GM21737 (cell line): ENCODE results near the gene CLOCK.
"Not testable (repeated sequence)": the region's sequence is repeated elsewhere in the genome, so short reads cannot be mapped to it uniquely, and the experiment has no call there.

Experiments
- ATAC-seq: cut with Tn5 transposase; IDR thresholded peaks from one replicate; pipeline ENCODE4 v1.9.1; 2021; ENCODE audit warnings: mild to moderate bottlenecking, moderate library complexity; ENCODE audit not compliant: unreplicated experiment

CLOCK gene, protein sequence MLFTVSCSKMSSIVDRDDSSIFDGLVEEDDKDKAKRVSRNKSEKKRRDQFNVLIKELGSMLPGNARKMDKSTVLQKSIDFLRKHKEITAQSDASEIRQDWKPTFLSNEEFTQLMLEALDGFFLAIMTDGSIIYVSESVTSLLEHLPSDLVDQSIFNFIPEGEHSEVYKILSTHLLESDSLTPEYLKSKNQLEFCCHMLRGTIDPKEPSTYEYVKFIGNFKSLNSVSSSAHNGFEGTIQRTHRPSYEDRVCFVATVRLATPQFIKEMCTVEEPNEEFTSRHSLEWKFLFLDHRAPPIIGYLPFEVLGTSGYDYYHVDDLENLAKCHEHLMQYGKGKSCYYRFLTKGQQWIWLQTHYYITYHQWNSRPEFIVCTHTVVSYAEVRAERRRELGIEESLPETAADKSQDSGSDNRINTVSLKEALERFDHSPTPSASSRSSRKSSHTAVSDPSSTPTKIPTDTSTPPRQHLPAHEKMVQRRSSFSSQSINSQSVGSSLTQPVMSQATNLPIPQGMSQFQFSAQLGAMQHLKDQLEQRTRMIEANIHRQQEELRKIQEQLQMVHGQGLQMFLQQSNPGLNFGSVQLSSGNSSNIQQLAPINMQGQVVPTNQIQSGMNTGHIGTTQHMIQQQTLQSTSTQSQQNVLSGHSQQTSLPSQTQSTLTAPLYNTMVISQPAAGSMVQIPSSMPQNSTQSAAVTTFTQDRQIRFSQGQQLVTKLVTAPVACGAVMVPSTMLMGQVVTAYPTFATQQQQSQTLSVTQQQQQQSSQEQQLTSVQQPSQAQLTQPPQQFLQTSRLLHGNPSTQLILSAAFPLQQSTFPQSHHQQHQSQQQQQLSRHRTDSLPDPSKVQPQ

GRCh38 chr4:55546756-55547465 is at the start of gene CLOCK:
Gene CLOCK (minus strand): TSS chr4:55546909. CDS start chr4:55482785, 64,124 bp downstream.
- peak; percentile 70 for ATAC-seq

DNA sequence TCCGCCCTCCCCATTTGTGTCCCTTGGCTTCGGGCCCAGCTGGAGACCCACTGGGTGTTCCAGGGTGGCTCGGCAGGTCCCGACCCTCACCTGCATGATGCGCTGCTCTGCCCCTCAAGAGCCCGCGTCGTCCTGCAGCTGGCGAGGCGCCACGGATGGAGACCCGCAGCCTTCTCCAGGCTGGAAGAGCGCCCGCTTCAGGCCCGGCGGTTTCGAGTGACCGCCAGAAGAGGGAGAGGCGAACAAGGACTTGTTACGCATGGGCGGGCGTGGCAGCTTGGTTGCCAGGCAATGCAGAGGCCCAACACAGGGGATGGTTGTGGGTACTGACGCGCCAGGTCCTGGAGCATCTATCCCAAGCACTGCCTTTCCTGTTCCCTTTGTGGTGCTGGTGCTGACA is 45.3 kb upstream of the CLOCK start, which contains the start of gene PDCL2:
Gene PDCL2, minus strand, starts transcription at position 232 of the 400 bp plus-strand sequence. Its CDS starts 136 bp downstream, at position 96.
- no peak for ATAC-seq

DNA sequence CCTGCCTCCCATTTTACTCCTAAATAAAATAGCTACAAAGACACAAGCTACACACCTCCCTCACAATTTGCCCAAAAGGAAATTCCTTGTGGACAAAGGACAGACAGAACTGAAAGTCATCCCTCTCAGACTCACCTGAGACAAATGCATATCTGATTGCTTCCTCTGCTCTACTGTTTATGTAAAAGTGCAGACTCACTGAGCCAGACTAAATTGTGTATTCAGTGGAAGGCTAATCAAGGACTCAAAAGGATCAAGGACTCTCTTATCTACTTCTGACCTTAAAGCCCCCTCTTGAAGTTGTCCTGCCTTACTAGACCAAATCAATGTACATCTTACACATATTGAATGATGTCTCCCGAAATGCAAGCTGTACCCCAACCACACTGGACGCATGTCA is 41.5 kb upstream of the CLOCK start:
- no peak for ATAC-seq

GRCh38 chr4:55582773-55583172 is 36.1 kb upstream of the CLOCK start:
- ATAC-seq: not testable (repeated sequence)

GRCh38 chr4:55578341-55579010 is 31.8 kb upstream of the CLOCK start:
- no peak for ATAC-seq

- no peak for ATAC-seq
Measured at GRCh38 chr4:55575513-55575912, 28.8 kb upstream of the CLOCK start.

DNA sequence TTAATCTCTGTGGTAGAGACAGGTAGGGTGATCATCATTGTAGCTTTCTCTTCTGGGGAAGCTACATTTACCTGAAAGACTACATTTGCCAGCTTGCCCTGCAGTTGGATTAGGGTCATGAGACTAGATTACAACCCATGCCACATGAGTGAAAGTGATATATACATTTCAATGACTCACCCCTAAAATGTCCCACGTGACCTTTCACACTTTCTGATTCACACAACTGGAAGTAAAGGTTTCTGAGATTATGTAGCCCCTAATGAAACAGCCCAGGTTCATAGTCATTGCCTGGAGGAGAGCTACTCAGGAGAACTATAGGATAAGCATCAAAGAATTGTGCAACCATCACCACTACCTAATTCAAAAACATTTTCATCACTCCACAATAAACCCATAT is 27.5 kb upstream of the CLOCK start:
- no peak for ATAC-seq

GRCh38 chr4:55571806-55572205 is 25.1 kb upstream of the CLOCK start:
- ATAC-seq: no peak

GRCh38 chr4:55568905-55569504 is 22.3 kb upstream of the CLOCK start:
- no peak for ATAC-seq

DNA sequence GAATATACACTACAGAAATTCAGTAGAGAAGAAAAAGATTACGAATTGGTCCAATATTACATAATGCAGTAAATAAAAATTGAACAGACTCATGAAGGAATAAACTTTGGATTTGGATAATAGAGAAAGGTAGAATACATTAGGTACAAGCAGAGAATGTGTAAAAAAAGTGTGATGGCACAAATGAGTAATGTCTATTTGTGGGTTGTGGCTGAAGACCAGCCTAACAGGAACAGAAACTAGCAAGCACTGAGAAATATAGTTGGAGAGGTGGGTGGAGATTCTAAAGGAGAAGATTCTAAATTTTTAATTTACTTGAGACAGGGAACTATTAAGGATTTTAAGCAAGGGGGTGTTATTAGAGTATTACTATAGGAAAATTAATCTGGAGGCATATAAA is 15.2 kb upstream of the CLOCK start:
- ATAC-seq: peak; percentile 97

DNA sequence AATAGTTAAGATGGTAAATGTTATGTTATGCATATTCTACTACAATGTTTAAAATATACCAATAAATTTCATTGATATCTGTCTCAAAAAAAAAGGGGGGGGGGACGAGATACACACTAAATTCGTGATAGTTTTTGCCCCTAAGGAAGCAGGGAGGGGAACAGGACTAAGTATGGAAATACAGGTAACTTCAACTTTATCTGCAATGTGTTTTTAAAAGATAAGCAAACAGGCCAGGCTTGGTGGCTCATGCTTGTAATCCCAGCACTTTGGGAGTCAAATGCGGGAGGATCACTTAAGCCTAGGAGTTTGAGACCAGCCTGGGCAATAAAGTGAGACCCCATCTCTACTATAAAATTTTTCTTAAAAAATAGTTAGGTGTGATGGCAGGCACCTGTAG is 13.4 kb upstream of the CLOCK start:
- no peak for ATAC-seq

DNA sequence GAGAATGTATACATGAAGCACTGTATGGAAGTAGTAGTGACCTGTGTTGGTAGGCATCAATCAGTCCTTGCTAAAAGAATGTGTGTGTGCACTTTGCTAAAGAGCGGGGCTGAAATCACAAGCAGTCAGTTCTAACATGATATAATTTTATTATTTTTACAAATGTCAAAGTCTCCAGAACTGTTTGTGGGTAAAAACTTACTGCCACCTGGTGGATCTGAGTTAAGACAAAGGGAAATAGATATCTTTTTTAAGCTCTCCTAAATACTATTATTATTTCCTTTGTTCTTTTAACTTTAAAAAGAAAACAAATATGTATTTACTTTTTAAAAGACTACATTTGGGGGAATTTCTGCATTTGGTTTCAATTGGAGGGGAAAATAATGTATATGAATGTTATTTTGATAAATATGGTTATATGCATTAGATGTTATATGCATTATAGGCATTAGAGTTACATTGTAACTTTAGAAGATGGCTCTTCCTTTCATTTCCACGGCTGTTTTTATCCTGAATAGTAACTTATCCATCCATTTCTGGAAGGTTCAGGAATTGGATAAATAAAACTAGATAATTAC is 7.8 kb upstream of the CLOCK start:
- ATAC-seq: no peak

DNA sequence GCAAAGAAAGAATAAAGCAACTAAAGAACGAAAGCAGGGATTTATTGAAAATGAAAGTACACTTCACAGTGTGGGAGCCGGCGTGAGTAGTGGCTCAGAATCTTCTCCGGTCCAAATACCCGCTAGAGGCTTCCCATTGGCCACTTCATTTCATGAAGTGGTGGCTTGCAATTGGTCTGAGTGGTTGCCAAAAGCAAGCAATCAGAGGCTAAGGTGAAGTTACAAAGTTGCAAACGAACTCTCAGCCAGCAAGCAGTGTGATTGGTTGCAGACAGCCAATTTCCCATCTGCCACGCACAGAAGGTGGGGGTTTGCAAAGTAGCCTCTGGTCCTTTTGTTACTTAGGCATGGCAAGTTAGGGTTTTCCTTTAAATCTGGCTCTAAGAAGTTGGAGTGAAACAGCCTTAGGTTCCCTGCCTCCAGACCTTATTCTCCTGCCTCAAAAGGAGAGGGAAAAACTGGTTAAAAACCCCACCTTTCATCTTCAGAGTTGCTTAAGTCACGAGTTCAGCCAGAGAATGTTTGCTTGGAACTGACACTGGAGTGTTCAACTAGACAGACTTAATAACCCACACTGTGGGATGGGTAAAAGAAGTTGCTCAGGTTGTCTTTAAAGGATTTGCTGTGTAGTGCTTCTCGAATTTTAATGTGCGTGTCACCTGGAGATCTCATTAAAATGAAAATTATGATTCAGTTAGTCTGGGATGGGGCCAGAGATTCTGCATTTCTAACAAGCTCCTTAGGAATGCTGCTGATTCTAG is 6.9 kb upstream of the CLOCK start:
- no peak for ATAC-seq

DNA sequence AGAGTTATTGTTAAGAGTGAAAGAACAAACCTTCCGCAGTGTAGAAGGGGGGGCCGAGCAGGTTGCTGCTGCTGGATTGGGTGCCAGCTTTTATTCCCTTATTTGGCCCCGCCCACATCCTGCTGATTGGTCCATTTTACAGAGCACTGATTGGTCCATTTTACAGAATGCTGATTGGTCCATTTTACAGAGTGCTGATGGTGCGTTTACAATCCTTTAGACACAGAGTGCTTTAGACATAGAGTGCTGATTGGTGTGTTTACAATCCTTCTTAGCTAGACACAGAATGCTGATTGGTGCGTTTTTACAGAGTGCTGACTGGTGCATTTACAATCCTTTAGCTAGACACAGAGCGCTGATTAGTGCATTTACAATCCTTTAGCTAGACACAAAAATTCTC is 5.3 kb upstream of the CLOCK start:
- ATAC-seq: not testable (repeated sequence)

DNA sequence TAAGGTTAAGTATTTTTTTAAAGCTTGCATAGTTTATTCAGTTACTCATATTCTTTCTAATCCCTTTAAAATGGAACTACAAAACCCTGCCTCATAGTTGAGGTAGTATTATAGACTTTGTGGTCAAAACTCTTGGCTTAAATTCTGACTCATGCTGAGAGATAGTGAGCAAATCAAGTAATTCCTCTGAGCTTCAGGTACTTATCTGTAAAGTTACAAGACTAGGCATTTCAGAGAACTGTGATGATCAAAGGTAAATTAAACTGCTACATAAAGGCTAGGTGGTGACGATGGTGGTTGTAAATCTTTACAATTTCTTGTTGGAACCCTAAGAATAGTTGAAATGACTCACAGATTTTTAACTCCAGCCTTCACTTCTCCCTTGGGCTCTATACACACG is 3.2 kb upstream of the CLOCK start:
- ATAC-seq: no peak

DNA sequence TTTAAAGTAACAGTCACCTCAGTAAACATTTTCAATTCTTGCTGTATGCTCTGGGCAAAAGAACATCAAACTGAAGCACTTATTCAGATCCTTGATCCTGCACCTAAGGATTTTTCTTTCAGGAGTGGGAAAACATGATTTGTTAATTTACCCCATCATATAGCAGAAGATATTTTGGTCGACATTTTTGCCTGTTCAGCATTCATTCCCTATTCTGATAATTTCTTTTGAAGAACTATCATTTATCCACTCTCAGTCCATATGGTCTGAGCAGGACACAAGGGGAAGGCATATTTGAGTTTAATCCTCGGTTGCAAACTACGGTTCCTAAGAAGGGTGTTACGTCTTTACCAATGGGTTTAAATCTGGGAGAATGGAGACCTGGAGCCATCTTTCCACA is 1.2 kb upstream of the CLOCK start:
- no peak for ATAC-seq

DNA sequence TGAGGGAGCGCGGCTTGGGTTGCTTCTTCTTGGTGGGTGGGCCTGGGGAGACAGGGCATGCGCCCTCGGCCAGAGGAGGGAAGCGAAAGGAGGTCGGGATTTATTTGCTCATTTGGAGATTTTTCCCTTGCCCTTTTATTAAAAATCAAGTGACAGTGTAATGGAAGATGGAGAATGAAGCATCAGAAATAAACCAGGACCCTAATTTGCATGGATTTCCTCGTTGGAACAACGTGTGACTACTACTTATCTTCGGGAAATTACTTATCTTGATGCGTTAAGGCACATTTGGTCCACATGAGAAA is 709 bp upstream of the CLOCK start:
- no peak for ATAC-seq

DNA sequence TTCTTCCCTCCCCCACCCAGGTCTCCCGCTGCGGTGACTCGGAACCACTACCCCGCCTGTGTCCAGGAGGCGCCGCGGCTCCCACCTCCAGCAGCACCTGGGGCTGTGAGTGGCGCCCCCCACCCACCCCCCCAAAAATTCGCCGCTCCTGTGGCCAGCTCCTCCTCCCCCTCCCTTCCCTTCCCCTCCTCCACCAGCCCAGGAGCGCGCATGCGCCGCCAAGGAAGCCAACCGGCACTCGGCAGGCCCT is 278 bp downstream of the CLOCK start:
- peak; percentile 45 for ATAC-seq

DNA sequence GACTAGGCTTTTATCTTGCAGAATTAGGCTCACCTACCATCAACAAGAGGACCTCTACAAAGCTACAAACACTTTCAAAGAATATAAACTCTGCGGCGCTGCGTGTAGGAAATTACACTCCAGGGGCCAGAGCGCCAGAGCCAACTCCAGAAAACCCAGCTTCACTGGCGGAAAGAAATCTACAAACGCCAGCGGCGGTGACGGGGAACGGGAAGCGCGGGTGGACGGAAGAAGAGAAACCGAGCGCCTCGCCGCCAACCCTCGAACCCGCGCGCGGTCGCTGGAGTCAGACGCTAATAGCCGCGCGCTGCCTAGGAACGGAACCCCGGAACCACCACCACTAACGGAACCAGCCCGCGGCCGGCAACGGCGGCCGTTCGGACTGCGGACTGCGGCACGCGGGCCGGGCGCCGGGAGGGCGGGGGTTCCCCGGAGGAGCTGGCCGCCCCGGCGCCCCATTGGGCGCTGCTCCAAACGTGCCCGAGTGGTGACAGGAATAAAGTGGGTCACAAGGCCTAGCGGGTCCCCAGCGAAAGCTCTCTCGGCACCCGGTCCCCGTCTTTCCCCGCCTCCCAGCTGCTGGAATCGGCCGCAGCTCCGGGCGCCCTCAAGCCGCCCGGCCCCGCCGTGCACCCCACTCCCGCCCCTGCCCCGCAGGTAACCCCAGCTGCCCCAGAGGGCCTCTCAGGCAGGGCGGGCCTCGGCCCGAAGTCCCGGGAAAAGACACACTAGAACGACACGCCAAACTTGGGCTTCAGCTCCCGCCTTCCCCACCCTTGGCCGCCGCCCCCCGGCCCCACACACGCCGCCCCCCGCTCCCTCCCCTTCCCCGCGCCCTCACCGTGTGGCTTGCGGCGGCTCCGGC is 836 bp downstream of the CLOCK start:
- peak; percentile 42 for ATAC-seq
